Measurements from ENCODE around the gene SP8.

The SP8 gene

GRCh38 chr7:20795361-20795760 lies 8.7 kb upstream of the SP8 start:
- in situ Hi-C loops (cut with MboI; ENCODE audit: low sequenced_read_pairs) = no loop called here

DNA sequence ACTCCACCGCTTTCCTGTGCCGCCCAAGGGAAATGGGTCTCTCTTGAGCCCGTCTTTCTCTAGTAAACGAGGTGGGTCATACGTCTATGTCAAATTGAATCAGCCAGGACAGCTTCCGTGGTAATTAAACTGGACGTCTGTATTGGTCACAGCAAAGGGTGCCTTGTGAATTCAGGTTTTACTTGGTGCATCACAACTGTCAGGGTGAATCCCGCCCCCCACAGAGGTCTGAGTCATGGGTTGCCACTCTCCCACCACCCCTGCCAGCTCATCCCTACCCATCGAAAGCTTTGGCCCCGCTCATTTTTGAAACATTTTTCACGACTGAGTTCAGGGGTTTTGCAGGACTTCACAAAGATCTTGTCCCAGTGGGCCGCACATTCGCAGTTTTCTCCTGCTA lies 8.0 kb upstream of the SP8 start:
- in situ Hi-C loops (cut with MboI; ENCODE audit: low sequenced_read_pairs) = no loop called here

GRCh38 chr7:20793694-20794394 lies 7.2 kb upstream of the SP8 start:
- in situ Hi-C loops (cut with MboI; ENCODE audit: low sequenced_read_pairs) = no loop called here

DNA sequence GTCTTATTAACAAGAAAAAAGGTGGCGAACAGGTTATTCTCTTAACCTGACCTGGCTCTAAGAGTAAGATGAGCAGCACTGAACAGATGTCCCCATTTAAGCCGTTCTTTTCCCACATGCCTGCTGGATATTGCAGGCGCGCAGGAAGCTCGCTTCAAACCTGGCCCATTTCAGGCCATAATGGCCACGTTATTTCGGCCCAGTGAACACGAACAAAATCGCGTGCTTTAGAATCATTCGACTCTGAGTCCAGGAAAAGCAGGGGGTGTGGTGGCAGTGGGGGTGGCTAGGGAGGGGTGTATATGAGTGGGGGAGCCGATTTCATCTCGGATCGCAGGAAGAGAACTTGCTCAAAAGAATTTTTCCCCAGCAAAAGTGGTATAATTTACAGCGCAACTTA lies 6.6 kb upstream of the SP8 start:
- in situ Hi-C loops (cut with MboI; ENCODE audit: low sequenced_read_pairs) = no loop called here

DNA sequence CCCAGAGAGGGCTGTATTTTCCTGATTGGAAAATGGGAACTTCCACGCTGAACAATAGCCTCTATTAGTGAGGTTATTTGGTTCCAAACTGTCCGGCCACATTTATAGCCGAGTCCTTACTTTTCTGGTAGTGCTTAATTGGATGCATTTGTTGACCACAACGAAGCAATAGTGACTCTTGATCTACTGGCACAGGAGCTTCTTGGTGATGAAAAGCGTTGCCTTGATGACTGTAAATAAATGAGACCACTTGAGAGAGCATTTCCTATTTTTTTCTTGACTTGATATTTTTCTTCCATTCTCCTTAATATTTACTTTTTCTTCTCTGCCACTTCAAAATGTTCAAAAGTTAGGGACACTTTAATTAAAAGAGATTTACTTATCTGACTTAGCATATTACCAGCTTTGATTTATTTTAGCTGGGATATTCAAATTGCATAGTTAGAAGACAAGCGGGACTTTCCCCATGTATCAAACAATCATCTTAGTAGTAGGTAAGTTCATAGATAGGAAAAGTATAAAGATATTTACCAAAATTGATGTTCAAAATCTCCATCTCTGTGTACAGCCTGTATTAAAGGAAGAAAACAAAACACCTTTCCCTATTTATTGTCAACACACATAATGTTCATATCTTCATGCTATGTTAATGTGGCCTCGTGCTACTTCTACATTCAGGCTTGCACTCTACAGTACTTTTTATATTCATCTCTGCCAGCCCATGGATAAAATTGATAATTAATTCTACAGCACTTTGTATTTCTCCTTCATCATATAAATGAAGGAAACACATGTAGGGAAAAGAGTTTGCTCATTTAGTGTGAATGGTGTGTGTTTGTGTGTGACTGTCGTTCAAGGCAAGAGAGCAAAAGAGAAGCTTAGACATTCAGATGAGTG lies 5.1 kb upstream of the SP8 start:
- in situ Hi-C loops (cut with MboI; ENCODE audit: low sequenced_read_pairs) = no loop called here

DNA sequence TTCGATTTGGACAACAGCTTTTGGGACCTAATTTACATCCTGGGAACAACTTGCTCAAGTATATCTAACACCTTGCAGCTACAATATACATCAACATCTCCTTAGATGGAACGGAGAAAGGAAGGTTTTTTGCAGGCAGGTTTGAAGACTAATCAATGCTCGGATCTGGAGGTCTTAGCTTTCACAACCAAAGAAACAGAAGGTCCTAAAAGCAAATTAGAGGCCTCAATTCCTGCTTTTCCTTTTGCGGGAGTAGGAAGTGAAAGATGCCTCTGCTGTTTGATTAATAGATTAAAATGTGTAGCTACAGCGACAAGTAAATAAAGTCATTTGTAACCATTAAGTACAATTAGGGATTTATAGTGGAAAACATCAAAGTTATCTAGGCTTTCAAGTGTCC lies 3.7 kb upstream of the SP8 start:
- in situ Hi-C loops (cut with MboI; ENCODE audit: low sequenced_read_pairs) = no loop called here

DNA sequence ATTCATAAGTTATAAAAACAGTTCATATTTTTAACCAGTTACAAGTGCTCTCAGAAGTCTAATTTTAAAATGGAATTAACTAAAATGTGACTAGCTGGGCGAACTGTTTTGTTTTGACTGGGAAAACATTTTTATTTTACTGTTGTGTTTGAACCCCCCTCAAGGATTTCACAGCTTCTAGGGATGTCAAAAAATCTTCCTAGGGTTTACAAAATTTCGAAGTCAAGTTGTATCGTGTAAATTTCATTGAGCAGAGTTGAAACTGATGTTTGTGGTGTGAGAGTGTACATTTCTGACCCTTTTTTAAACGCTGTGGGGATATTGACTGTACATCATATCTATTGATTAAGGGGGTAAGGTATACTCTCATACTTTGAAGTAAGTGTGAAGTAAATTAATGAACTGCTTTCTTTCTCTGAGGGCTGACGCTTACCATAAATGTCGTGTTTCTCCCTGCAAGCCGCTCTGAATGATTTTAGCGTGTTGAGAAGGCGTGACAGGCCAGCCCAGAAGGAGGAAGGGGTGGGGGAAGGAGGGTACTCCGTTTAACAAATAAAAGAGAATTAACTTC lies 1.8 kb upstream of the SP8 start:
- in situ Hi-C loops (cut with MboI; ENCODE audit: low sequenced_read_pairs) = no loop called here

GRCh38 chr7:20787660-20788419 lies 1.2 kb upstream of the SP8 start:
- in situ Hi-C loops (cut with MboI; ENCODE audit: low sequenced_read_pairs) = no loop called here

- in situ Hi-C loops (cut with MboI; ENCODE audit: low sequenced_read_pairs) = no loop called here
Observed at GRCh38 chr7:20786421-20786778, 286 bp downstream of the SP8 start.

GRCh38 chr7:20786049-20786412 lies 655 bp downstream of the SP8 start:
- in situ Hi-C loops (cut with MboI; ENCODE audit: low sequenced_read_pairs) = no loop called here

- in situ Hi-C loops (cut with MboI; ENCODE audit: low sequenced_read_pairs) = no loop called here
Observed at GRCh38 chr7:20785157-20786048, 1.3 kb downstream of the SP8 start.

DNA sequence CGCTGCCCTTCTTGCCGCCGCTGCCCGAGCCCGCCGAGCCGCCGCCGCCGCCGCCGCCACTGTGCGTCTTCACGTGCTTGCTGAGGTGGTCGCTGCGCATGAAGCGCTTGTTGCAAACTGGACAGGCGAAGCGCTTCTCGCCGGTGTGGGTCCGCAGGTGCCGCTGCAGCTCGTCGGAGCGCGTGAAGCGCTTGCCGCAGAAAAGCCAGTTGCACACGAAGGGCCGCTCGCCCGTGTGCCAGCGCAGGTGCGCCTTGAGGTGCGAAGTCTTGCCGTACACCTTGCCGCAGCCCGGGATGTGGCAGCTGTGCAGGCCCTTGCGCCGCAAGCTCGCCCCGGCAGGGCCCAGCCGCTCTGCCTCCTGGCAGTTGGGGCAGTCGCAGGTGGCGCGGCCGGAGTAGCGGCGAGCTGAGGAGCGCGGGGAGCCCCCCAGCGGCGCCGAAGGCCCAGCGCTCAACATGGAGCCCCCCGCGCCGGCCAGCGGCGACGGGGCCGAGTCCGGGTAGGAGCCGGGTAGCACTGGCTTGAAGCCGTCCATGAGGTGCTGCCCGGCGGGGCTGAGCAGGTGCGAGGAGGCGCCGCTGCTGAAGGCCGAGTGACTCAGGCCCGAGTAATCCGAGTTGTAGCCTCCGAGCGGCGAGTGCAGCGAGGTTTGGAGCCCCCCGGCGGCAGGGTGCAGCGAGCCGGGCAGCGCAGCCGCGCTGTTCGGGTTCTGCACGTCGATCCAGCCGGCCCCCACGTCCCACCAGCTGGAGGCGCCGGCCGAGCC lies 2.1 kb downstream of the SP8 start:
- in situ Hi-C loops (cut with MboI; ENCODE audit: low sequenced_read_pairs) = no loop called here

- in situ Hi-C loops (cut with MboI; ENCODE audit: low sequenced_read_pairs) = no loop called here
Observed at GRCh38 chr7:20783700-20784387, 2.8 kb downstream of the SP8 start.

GRCh38 chr7:20783125-20783699 lies 3.5 kb downstream of the SP8 start:
- in situ Hi-C loops (cut with MboI; ENCODE audit: low sequenced_read_pairs) = no loop called here

GRCh38 chr7:20779041-20779440 lies 7.6 kb downstream of the SP8 start:
- in situ Hi-C loops (cut with MboI; ENCODE audit: low sequenced_read_pairs) = no loop called here

GRCh38 chr7:20778063-20778721 lies 8.5 kb downstream of the SP8 start:
- in situ Hi-C loops (cut with MboI; ENCODE audit: low sequenced_read_pairs) = no loop called here

- in situ Hi-C loops (cut with MboI; ENCODE audit: low sequenced_read_pairs) = no loop called here
Observed at GRCh38 chr7:20777377-20778062, 9.2 kb downstream of the SP8 start.

DNA sequence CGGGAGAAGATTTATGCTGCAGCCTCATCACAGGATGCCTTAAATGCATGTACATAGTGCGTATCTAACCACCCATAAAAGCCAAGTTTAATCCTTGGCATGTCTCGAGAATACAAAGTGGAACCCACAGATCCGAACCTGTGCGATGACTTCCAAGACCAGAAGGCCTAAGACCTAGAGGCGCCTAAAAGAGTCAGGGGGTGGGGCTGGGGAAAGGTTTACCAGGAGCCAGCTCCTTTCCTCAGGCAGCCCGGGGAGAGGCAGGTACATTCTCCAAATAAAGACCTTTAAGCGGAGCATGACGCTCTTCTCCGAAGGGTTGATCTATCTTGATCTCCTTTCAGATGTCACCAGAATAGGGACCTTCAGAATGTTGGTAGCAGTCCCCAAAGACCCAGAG lies 9.7 kb downstream of the SP8 start:
- in situ Hi-C loops (cut with MboI; ENCODE audit: low sequenced_read_pairs) = no loop called here
